WTC11 (cell line): ENCODE data around the gene CBLB. TPM values are rescaled to one million over a fixed set of nuclear protein-coding genes. Genes with fewer than 3 reads are reported as not detected.

ENCODE experiments used
- ATAC-seq: fragments of 200-7000 bp; cut with Tn5 transposase; 2 replicates; pipeline ENCODE4 v1.10.0; 2021; ENCODE audit warnings: mild to moderate bottlenecking, moderate library complexity
- CTCF ChIA-PET: fragments of 300-600 bp; sonication (Branson Sonifier 250); formaldehyde crosslinking; loops from one replicate; lab custom pipeline; 2021; ENCODE audit warnings: antibody characterized with exemption; lab: Charles Lee
- POLR2A ChIA-PET: fragments of 350-600 bp; sonication (Branson Sonifier 250); formaldehyde crosslinking; loops from one replicate; lab custom pipeline; 2021; ENCODE audit warnings: antibody characterized with exemption; lab: Charles Lee
- DNase-seq: peaks from one replicate; pipeline ENCODE4 v3.0.0; 2021; ENCODE audit warnings: low spot score
- H3K27ac Mint-ChIP-seq: 2 replicates; pipeline ENCODE4 v1.8.0; 2021; ENCODE audit warnings: mixed read lengths
- H3K27me3 Mint-ChIP-seq: 2 replicates; pipeline ENCODE4 v1.8.0; 2021; ENCODE audit warnings: low read depth, mild to moderate bottlenecking, moderate library complexity, mixed read lengths
- H3K36me3 Mint-ChIP-seq: 2 replicates; pipeline ENCODE4 v1.8.0; 2021; ENCODE audit warnings: mixed read lengths
- H3K4me1 Mint-ChIP-seq: 2 replicates; pipeline ENCODE4 v1.8.0; 2022; ENCODE audit warnings: mixed read lengths
- H3K4me3 Mint-ChIP-seq: 2 replicates; pipeline ENCODE4 v1.8.0; 2021; ENCODE audit warnings: mild to moderate bottlenecking, moderate library complexity, mixed read lengths
- H3K9me3 Mint-ChIP-seq: 2 replicates; pipeline ENCODE4 v1.8.0; 2021; ENCODE audit warnings: mixed read lengths
- ATF1 ChIP-seq: sonication (generic); formaldehyde crosslinking; IDR thresholded peaks from 2 replicates; pipeline ENCODE4 v1.8.1; 2023; ENCODE audit warnings: mild to moderate bottlenecking, moderate library complexity, missing genetic modification reagents
- ATF3 ChIP-seq: sonication (generic); formaldehyde crosslinking; conservative IDR thresholded peaks from 2 replicates; pipeline ENCODE4 v1.8.1; 2022; ENCODE audit warnings: mild to moderate bottlenecking, missing genetic modification reagents
- E2F1 ChIP-seq: sonication (generic); formaldehyde crosslinking; IDR thresholded peaks from 2 replicates; pipeline ENCODE4 v1.8.0; 2022; ENCODE audit warnings: mild to moderate bottlenecking, missing genetic modification reagents
- ELF4 ChIP-seq: sonication (generic); formaldehyde crosslinking; IDR thresholded peaks from 2 replicates; pipeline ENCODE4 v1.8.1; 2022; ENCODE audit warnings: low read depth, mild to moderate bottlenecking, moderate library complexity, missing genetic modification reagents
- ERG ChIP-seq: fragments of 250-450 bp; sonication (Bioruptor Pico); IDR thresholded peaks from 2 replicates; pipeline ENCODE4 v1.8.0; 2021; ENCODE audit warnings: mild to moderate bottlenecking
- FOXP1 ChIP-seq: sonication (generic); formaldehyde crosslinking; IDR thresholded peaks from 2 replicates; pipeline ENCODE4 v1.8.0; 2022; ENCODE audit warnings: missing genetic modification reagents, mild to moderate bottlenecking, moderate library complexity, borderline replicate concordance
- HMGA2 ChIP-seq: fragments of 250-450 bp; sonication (Bioruptor Pico); IDR thresholded peaks from 2 replicates; pipeline ENCODE4 v1.4.0; 2021; ENCODE audit warnings: mild to moderate bottlenecking, moderate library complexity
- JAZF1 ChIP-seq: fragments of 250-450 bp; sonication (Bioruptor Pico); IDR thresholded peaks from 2 replicates; pipeline ENCODE4 v1.9.0; 2021; ENCODE audit warnings: moderate library complexity, mild to moderate bottlenecking, inconsistent platforms
- KAT7 ChIP-seq: sonication (generic); formaldehyde crosslinking; IDR thresholded peaks from 2 replicates; pipeline ENCODE4 v1.8.1; 2023; ENCODE audit warnings: missing genetic modification reagents, mild to moderate bottlenecking, borderline replicate concordance
- MXD4 ChIP-seq: fragments of 250-450 bp; sonication (Bioruptor Pico); IDR thresholded peaks from 2 replicates; pipeline ENCODE4 v1.8.0; 2021; ENCODE audit warnings: mild to moderate bottlenecking, moderate library complexity, borderline replicate concordance
- OVOL2 ChIP-seq: fragments of 250-450 bp; sonication (Bioruptor Pico); IDR thresholded peaks from 2 replicates; pipeline ENCODE4 v1.9.0; 2021; ENCODE audit warnings: mild to moderate bottlenecking, borderline replicate concordance
- PRDM15 ChIP-seq: sonication (generic); formaldehyde crosslinking; IDR thresholded peaks from 2 replicates; pipeline ENCODE4 v1.8.0; 2022; ENCODE audit warnings: missing genetic modification reagents
- PREB ChIP-seq: sonication (generic); formaldehyde crosslinking; IDR thresholded peaks from 2 replicates; pipeline ENCODE4 v1.8.1; 2022; ENCODE audit warnings: mild to moderate bottlenecking, missing genetic modification reagents, moderate library complexity, borderline replicate concordance
- TEAD1 ChIP-seq: sonication (generic); formaldehyde crosslinking; IDR thresholded peaks from 2 replicates; pipeline ENCODE4 v1.8.0; 2022; ENCODE audit warnings: mild to moderate bottlenecking, missing genetic modification reagents
- USF1 ChIP-seq: sonication (generic); formaldehyde crosslinking; IDR thresholded peaks from 2 replicates; pipeline ENCODE4 v1.8.0; 2022; ENCODE audit warnings: mild to moderate bottlenecking, missing genetic modification reagents
- ZMAT4 ChIP-seq: fragments of 250-450 bp; sonication (Bioruptor Pico); IDR thresholded peaks from 2 replicates; pipeline ENCODE4 v1.9.0; 2021; ENCODE audit warnings: mild to moderate bottlenecking
- ZNF219 ChIP-seq: sonication (generic); formaldehyde crosslinking; IDR thresholded peaks from 2 replicates; pipeline ENCODE4 v1.8.0; 2023; ENCODE audit warnings: missing genetic modification reagents, mild to moderate bottlenecking, borderline replicate concordance
- ZNF232 ChIP-seq: sonication (generic); formaldehyde crosslinking; IDR thresholded peaks from 2 replicates; pipeline ENCODE4 v1.8.0; 2022; ENCODE audit warnings: mild to moderate bottlenecking, missing genetic modification reagents
- ZNF263 ChIP-seq: sonication (generic); formaldehyde crosslinking; IDR thresholded peaks from 2 replicates; pipeline ENCODE4 v1.8.1; 2022; ENCODE audit warnings: low read depth, mild to moderate bottlenecking, moderate library complexity, missing genetic modification reagents
- ZNF317 ChIP-seq: sonication (generic); formaldehyde crosslinking; IDR thresholded peaks from 2 replicates; pipeline ENCODE4 v1.8.1; 2023; ENCODE audit warnings: low read depth, mild to moderate bottlenecking, moderate library complexity, missing genetic modification reagents, borderline replicate concordance
- ZNF671 ChIP-seq: fragments of 250-450 bp; sonication (Bioruptor Pico); IDR thresholded peaks from 2 replicates; pipeline ENCODE4 v1.8.0; 2021; ENCODE audit warnings: mild to moderate bottlenecking
- total RNA-seq: library from RNA; stranded (reverse); gene quantifications from 3 replicates; pipeline ENCODE4 v1.2.3, GENCODE V29; 2021

CBLB gene
- total RNA-seq, 1 experiment from 2014 or later: 19.8 TPM

GRCh38 chr3:105780107-105780506 is 88.7 kb downstream of the CBLB start:
- ATAC-seq (no peak), DNase-seq (no peak)
- Mint-ChIP-seq H3K27ac (no peak overlapping the region), H3K27me3 (no peaks in the 10 kb centered on the region), H3K9me3 (0 out of 2 replicates have a peak, but pooled peaks cover 6% of the 10 kb centered on the region), H3K36me3 (no peaks in the 10 kb centered on the region), H3K4me3 (no peak overlapping the region), H3K4me1 (peaks cover 8% of the 10 kb centered on the region; the same call in 1 of the 2 replicates)
- TF ChIP-seq JAZF1 (no peak), ATF1 (no peak), TEAD1 (CRISPR knock-in tag) (no peak), ZNF317 (CRISPR knock-in tag) (no peak), ZNF671 (CRISPR knock-in tag) (no peak), ATF3 (CRISPR knock-in tag) (no peak)
- ChIA-PET CTCF (no interaction called here), POLR2A (no interaction called here)

- no peak for DNase-seq
- TF ChIP-seq ZNF232 (no peak), PRDM15 (CRISPR knock-in tag) (no peak), KAT7 (CRISPR knock-in tag) (no peak), ZNF219 (CRISPR knock-in tag) (no peak), E2F1 (no peak)
- Mint-ChIP-seq H3K4me3 (no peak overlapping the region), H3K36me3 (no peaks in the 10 kb centered on the region), H3K9me3 (no peaks in the 10 kb centered on the region), H3K4me1 (no peaks in the 10 kb centered on the region), H3K27me3 (no peaks in the 10 kb centered on the region), H3K27ac (no peak overlapping the region)
- ChIA-PET POLR2A (no interaction called here), CTCF (no interaction called here)
- ATAC-seq: no peak
These were observed 93.4 kb downstream of the CBLB start for GRCh38 chr3:105775368-105775767.

GRCh38 chr3:105774444-105775180 is 94.2 kb downstream of the CBLB start:
- Mint-ChIP-seq H3K4me1 (no peaks in the 10 kb centered on the region), H3K27me3 (no peaks in the 10 kb centered on the region), H3K36me3 (no peaks in the 10 kb centered on the region), H3K9me3 (no peaks in the 10 kb centered on the region)
- no peak for ATAC-seq
- POLR2A ChIA-PET: no interaction called here
- CTCF ChIA-PET: no interaction called here
- TF ChIP-seq USF1 (CRISPR knock-in tag) (no peak), PREB (CRISPR knock-in tag) (no peak), ELF4 (CRISPR knock-in tag) (no peak), ERG (CRISPR knock-in tag) (no peak), OVOL2 (CRISPR knock-in tag) (no peak), ZNF263 (CRISPR knock-in tag) (no peak), FOXP1 (CRISPR knock-in tag) (no peak), ZMAT4 (CRISPR knock-in tag) (no peak), HMGA2 (CRISPR knock-in tag) (no peak), MXD4 (CRISPR knock-in tag) (no peak)
- TF ChIP-seq, all 79 proteins: peak for 0
- DNase-seq: no peak
- Mint-ChIP-seq H3K27ac (no peak overlapping the region), H3K4me3 (no peak overlapping the region)
